A673 (cell line): ENCODE results near the gene PCNX1.

Experiments used
- CTCF ChIP-seq: fragments of 300-800, 200-600 bp; sonication (generic); conservative IDR thresholded peaks from 2 replicates; pipeline ENCODE4 v1.5.1; 2017; ENCODE audit warnings: low read depth, mild to moderate bottlenecking, antibody characterized with exemption, low read length, moderate library complexity, mixed read lengths
- EZH2 ChIP-seq: fragments of 200-600 bp; sonication (generic); IDR thresholded peaks from 2 replicates; pipeline ENCODE4 v1.6.1; 2017; ENCODE audit warnings: borderline replicate concordance, low read depth, mild to moderate bottlenecking, mixed read lengths, antibody characterized with exemption, low read length; ENCODE audit not compliant: poor library complexity, severe bottlenecking

GRCh38 chr14:70884595-70885342 is 22.5 kb upstream of the PCNX1 start:
- TF ChIP-seq CTCF: no peak
- TF ChIP-seq EZH2: no peak
